Measurements from ENCODE around the gene SPECC1L.
"Not testable (repeated sequence)": the region's sequence is repeated elsewhere in the genome, so short reads cannot be mapped to it uniquely, and the experiment has no call there.

The SPECC1L gene

GRCh38 chr22:24270556-24271385, at the start of gene SPECC1L:
SPECC1L (plus strand) TSS chr22:24270831; CDS start chr22:24302232, 31,401 bp downstream.
- peak within 1 kb of the TSS; percentile 83 for H3K27ac ChIP-seq
- DNase-seq (ENCODE audit: low read depth, low spot score): peak; percentile 55

- DNase-seq (ENCODE audit: low read depth, low spot score): no peak
- H3K27ac ChIP-seq: no peak overlapping the region
Measured at GRCh38 chr22:24224468-24224867, 46.2 kb upstream of the SPECC1L start.

GRCh38 chr22:24225044-24225601, 45.5 kb upstream of the SPECC1L start:
- H3K27ac ChIP-seq: no peak overlapping the region
- no peak for DNase-seq (ENCODE audit: low read depth, low spot score)

GRCh38 chr22:24225951-24226350, 44.7 kb upstream of the SPECC1L start:
- no peak overlapping the region for H3K27ac ChIP-seq
- no peak for DNase-seq (ENCODE audit: low read depth, low spot score)

- DNase-seq (ENCODE audit: low read depth, low spot score): no peak
- no peak overlapping the region for H3K27ac ChIP-seq
Measured at GRCh38 chr22:24230911-24231656, 39.5 kb upstream of the SPECC1L start.

- no peak for DNase-seq (ENCODE audit: low read depth, low spot score)
- H3K27ac ChIP-seq: no peak overlapping the region
Measured at GRCh38 chr22:24231706-24232105, 38.9 kb upstream of the SPECC1L start.

- DNase-seq (ENCODE audit: low read depth, low spot score): no peak
- H3K27ac ChIP-seq: no peak overlapping the region
Measured at GRCh38 chr22:24232124-24232523, 38.5 kb upstream of the SPECC1L start.

GRCh38 chr22:24232725-24233124, 37.9 kb upstream of the SPECC1L start:
- no peak for DNase-seq (ENCODE audit: low read depth, low spot score)
- no peak overlapping the region for H3K27ac ChIP-seq

- no peak overlapping the region for H3K27ac ChIP-seq
- DNase-seq (ENCODE audit: low read depth, low spot score): no peak
Measured at GRCh38 chr22:24233235-24233634, 37.4 kb upstream of the SPECC1L start.

GRCh38 chr22:24233816-24234215, 36.8 kb upstream of the SPECC1L start:
- no peak overlapping the region for H3K27ac ChIP-seq
- DNase-seq (ENCODE audit: low read depth, low spot score): no peak

GRCh38 chr22:24235315-24235714, 35.3 kb upstream of the SPECC1L start:
- H3K27ac ChIP-seq: no peak overlapping the region
- DNase-seq (ENCODE audit: low read depth, low spot score): no peak

- no peak for DNase-seq (ENCODE audit: low read depth, low spot score)
- no peak overlapping the region for H3K27ac ChIP-seq
Measured at GRCh38 chr22:24236656-24237055, 34.0 kb upstream of the SPECC1L start.

GRCh38 chr22:24238101-24238694, 32.4 kb upstream of the SPECC1L start:
- not testable (repeated sequence) for DNase-seq (ENCODE audit: low read depth, low spot score); H3K27ac ChIP-seq

- no peak overlapping the region for H3K27ac ChIP-seq
- DNase-seq (ENCODE audit: low read depth, low spot score): no peak
Measured at GRCh38 chr22:24240381-24240780, 30.2 kb upstream of the SPECC1L start.

GRCh38 chr22:24240985-24241692, 29.5 kb upstream of the SPECC1L start:
- DNase-seq (ENCODE audit: low read depth, low spot score): not testable (repeated sequence)

GRCh38 chr22:24243417-24243816, 27.2 kb upstream of the SPECC1L start:
- DNase-seq (ENCODE audit: low read depth, low spot score); H3K27ac ChIP-seq: not testable (repeated sequence)

More at GRCh38 chr22:24240985-24241692, 29.5 kb upstream of the SPECC1L start:
- not testable (repeated sequence) for H3K27ac ChIP-seq

GRCh38 chr22:24244144-24244787, 26.4 kb upstream of the SPECC1L start:
- no peak overlapping the region for H3K27ac ChIP-seq
- DNase-seq (ENCODE audit: low read depth, low spot score): no peak

- not testable (repeated sequence) for DNase-seq (ENCODE audit: low read depth, low spot score); H3K27ac ChIP-seq
Measured at GRCh38 chr22:24245030-24245431, 25.6 kb upstream of the SPECC1L start, which contains the start of gene GGT5. GGT5 (minus strand) TSS chr22:24245082; CDS start chr22:24244725, 357 bp downstream.
